Measurements from ENCODE around the gene LFNG.
A peak's percentile ranks its signal among the peaks of the same experiment; 100 is the strongest.

Gene LFNG

DNA sequence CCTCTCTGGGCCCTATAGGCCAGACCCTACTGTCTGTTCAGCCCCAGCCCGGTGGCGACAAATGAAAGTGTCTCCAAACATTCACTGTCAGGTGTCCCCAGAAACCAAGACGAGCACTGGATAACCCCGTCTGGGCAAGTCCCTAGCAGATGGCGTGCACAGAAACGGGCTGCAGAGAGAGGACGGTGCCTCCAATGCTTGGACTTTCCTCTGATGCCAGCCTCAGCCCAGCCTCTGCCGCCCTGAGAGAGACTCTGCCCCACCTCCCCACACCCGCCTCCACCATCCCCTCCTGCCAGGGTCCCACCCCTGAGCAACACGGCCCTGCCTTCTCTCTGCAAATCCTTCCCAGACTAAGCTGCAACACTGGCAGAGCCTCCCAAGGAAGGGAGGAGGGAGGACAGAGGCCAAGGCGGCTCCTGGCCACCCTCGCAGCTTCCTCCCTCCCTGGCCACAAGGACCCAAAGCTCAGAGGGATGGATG is 7.4 kb upstream of the LFNG start:
- no peak for TF ChIP-seq POLR2A (IDR thresholded peaks at IDR 0.05; ENCODE audit: low read depth, low read length)
- DNase-seq (ENCODE audit: insufficient read length, low spot score) (peak; percentile 88), FAIRE-seq (no peak)

DNA sequence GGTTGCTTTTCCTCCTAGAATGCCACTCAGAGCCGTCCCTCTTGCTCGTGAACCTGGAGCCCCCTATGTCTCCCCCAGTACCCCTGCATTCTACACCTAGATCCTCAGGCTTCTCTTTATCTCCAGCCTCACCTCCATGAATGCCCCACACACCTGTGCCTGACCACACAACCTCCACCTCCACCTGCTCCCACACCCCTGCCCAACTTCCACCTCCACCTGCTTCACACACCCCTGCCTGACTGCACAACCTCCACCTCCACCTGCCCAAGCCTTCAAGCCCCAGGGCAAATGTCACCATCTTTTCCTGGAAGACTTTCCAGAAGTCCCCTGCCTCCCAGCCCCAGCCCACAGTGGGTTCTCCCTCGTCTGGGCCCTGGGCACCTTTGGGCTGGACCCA is 6.9 kb upstream of the LFNG start:
- no peak for TF ChIP-seq POLR2A (IDR thresholded peaks at IDR 0.05; ENCODE audit: low read depth, low read length)
- FAIRE-seq (no peak), DNase-seq (ENCODE audit: insufficient read length, low spot score) (no peak)

DNA sequence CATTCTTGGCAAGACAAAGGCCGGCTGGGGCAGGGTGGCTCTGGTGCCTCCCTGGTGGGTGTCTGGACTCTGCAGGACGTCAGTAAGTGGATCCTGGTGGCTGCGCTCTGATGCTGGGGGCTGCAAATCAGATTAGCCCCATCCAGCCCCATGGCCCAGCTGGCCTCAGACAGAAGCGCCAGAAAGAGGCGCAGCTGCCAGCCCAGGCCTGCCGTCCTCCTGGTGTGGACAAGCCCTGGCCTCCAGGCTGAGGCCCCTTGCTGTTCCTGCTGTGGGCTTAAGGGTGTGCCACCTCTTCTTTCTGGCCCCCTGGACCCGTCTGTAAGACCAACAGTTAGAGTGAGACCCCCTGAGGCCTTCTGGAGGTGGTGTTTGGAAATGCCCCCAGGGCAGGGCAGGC is 5.9 kb upstream of the LFNG start:
- FAIRE-seq (no peak), DNase-seq (ENCODE audit: insufficient read length, low spot score) (no peak)
- TF ChIP-seq POLR2A (IDR thresholded peaks at IDR 0.05; ENCODE audit: low read depth, low read length), result no peak

DNA sequence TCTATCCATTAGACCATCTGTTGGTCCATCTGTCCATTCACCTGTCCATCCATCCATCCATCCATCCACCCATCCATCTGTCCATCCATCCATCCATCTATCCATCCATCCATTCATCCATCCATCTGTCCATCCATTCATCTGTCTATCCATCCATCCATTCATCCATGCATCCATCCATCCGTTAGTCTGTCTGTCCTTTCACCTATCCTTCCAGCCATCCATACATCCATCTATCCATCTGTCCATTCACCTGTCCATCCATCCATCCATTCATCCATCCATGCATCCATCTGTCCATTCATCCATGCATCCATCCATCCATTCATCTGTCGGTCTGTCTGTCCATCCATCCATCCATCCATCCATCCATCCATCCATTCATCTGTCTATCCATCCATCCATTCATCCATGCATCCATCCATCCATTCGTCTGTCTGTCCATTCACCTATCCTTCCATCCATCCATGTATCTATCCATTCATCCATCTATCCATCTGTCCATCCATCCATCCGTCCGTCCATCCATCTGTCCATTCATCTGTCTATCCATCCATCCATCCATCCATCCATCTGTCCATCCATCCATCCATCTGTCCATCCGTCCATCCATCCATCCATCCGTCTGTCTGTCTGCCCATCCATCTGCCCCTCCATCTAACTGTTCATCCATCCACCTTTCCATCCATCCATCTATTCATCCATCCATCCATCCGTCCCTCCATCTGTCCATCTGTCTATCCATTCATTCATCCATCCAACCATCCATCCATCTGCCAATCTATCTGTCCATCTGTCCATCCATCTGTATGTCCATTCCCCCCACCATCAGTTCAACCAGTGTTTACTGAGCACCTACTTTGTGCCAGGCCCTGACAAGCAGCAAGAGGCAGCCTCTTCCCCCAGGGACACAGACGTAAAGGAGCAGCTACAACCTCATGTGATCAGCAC is 4.8 kb upstream of the LFNG start:
- DNase-seq (ENCODE audit: insufficient read length, low spot score), result no peak
- no peak for FAIRE-seq
- no peak for TF ChIP-seq POLR2A (IDR thresholded peaks at IDR 0.05; ENCODE audit: low read depth, low read length)

DNA sequence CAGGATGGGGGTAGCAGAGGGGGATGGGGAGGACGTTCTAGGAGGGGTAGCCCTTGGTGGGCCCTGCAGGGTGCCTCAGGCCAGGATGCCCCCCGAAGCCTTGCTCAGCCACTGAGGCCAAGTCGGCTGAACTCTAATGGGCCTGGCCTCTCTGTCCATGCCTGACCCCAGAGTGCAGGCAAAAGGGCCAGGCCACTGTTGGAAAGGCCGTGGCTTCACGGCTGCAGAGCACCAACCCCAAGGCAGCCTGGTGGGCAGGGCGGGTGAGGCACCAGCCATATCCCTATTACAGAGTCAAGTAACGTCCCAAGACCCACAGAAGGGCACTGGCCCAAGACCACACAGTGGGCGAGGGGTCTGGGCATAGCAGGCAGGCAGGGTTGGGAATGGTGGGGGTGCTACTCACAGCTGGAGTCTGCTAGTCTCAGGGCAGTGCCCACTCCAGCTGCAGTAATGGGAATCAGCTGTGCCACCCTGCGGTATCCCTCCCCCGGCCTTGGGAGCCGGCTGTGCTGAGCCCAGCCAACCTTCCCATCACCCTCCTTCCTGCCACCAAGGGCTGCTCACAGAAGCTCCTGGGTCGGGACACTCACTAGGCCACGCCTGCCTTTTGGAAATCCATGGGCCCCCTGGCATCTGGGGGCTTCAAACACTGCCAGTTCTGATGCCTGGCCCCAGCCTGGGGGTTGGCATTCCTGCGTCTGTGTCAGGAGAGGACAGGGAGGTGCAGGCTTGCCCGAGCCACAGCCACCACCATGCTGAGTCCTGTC is 4.0 kb upstream of the LFNG start:
- DNase-seq (ENCODE audit: insufficient read length, low spot score) (no peak), FAIRE-seq (no peak)
- TF ChIP-seq POLR2A (IDR thresholded peaks at IDR 0.05; ENCODE audit: low read depth, low read length), result no peak

DNA sequence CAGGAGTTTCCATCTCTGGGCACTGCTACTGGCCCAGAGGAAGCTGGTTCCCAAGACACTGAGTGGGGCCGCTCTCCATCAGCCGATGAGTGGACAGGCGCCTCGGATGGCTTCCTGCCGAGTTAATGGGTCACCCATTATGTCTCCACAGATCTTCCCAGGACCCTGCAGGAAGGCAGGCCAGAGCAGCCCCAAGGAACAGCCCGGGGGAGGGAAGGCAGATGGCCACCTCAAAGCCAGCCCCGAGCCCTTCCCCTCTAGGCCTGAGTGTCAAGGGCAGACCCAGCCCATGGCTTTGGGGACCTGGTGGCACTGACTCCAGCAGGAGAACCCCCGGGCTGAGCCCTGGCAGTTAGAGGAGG is 3.4 kb upstream of the LFNG start:
- FAIRE-seq (no peak), DNase-seq (ENCODE audit: insufficient read length, low spot score) (no peak)
- TF ChIP-seq POLR2A (IDR thresholded peaks at IDR 0.05; ENCODE audit: low read depth, low read length), result no peak

DNA sequence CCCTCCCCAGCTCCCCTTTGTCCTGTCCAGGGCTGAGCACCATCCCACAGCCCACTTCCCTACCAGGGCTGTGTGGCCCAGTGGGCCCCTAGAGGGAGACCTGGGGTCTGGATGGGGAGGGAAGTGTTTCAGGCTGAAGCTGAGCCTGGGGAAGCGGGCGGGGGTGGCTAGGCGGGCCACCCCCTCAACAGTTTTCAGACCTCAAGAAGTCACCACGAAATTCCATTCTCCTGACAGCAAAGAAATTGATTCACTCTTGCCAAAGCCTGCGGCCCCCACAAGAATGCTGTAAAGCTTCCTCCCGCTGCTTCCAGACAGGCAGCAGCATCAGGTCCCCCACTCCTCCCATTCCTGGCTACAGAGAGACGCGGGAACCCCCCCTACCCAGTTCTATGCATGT is 2.5 kb upstream of the LFNG start:
- DNase-seq (ENCODE audit: insufficient read length, low spot score), result peak; percentile 100
- no peak for FAIRE-seq
- TF ChIP-seq POLR2A (IDR thresholded peaks at IDR 0.05; ENCODE audit: low read depth, low read length), result no peak

DNA sequence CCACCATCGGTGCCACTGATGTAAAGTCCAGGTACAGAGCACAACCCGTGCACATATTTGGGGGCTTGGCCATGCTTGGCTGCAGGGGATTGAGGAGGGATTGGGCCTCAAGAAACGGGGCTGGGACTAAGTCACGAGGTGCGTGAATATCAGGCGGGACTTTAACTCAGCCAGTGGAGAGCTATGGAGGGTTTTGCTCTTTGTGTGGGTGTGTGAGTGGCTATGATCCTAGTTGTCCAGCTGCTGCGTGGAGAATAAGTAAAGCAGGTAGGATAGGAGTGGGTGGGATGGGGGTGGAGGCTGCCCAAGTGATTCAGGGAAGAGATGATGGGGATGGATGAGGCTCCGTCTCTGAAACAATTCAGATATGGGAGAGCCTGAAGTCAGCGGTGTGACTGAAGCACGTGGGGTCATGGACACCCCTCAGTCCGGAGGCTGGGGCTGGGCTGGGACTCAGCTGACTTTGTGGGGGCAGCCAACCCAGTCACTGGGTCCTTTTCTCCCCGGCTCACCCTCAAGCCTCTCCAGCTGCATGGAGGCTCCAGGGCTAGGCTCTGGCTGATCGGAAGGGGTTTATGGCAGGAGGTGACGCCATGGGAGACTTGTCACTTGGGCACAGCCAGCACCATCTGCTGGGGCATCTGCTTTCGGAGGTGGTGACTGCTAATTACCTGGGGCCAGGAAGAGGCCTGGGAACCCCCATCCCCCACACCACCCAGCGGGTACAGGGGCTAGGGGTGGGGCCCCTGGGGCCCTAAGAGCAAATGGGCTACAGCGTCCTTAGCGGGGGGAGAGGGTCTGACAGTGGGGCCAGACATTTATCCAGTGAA is 1.7 kb upstream of the LFNG start:
- DNase-seq (ENCODE audit: insufficient read length, low spot score) (no peak), FAIRE-seq (no peak)
- no peak for TF ChIP-seq POLR2A (IDR thresholded peaks at IDR 0.05; ENCODE audit: low read depth, low read length)

DNA sequence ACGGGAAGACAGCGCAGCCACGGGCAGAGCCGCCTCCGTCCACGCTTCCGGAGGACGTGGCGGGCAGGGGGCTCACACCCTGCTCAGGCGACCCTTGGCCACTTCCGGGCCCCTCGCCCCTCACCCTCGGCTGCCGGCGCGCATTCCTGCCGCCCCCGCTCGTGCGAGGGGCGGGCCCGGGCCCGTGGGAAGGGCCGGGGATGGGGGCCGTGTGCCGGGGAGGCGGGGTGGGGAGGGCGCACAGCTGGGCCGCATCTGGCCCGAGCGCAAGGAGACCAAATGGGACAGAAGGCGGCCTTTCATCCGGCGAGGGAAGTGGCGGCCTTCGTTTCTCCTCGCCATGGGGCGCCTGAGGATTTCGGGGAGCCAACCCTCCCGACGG is 846 bp upstream of the LFNG start:
- DNase-seq (ENCODE audit: insufficient read length, low spot score) (no peak), FAIRE-seq (no peak)
- no peak for TF ChIP-seq POLR2A (IDR thresholded peaks at IDR 0.05; ENCODE audit: low read depth, low read length)

DNA sequence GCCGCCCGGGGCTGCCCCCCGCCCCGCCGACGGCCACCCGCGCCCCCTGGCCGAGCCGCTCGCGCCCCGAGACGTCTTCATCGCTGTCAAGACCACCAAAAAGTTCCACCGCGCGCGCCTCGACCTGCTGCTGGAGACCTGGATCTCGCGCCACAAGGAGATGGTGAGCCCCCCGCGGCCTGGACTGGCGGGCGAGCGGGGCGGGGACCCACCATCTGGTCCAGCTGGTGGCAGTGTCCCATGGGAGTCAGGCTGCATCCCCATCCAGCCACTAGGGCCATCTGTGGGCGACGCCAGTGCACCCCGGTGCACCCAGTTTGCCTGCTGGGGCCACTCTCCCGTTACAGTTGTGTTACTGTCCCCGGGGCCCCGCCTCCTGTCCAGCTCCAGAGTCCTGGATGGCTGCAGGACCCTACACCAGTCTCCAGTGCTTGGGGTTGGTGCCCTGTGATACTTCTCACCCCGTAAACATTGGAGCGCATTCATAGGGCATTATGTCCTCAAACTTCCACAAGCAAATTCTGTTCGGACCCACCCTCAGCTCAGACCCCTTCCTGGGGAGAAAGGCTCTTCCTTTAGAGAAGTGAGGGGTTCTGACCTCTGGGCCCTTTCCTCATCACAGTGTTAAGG is 672 bp downstream of the LFNG start:
- no peak for TF ChIP-seq POLR2A (IDR thresholded peaks at IDR 0.05; ENCODE audit: low read depth, low read length)
- FAIRE-seq (no peak), DNase-seq (ENCODE audit: insufficient read length, low spot score) (peak; percentile 96)

DNA sequence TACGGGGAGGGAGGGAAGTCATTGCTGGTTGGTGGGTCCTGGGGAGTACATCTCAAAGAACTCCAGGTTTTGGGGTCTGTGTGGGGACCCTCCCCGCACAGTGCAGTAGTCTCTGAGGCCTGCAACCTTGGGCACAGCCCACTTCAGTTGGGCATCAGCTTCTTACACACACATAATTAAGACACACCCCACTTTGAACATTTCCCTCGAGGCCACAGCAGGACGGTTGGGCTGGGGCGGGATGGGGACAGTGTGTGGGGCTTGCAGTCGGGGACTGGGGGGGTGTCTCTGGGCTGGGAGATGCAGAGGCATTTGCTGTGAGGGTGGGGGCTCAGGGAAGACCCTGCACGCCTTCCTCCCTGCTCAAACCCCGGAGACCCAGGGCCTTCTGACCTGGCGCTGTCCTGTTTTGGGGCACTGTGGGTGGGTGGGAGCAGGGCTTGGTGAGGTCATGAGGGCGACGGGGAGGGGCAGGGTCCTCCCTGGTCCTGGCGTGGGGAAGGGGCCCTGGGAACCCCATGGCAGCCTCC is 1.3 kb downstream of the LFNG start:
- peak; percentile 22; the same call in 1 of the 2 replicates for TF ChIP-seq POLR2A (IDR thresholded peaks at IDR 0.05; ENCODE audit: low read depth, low read length)
- no peak for DNase-seq (ENCODE audit: insufficient read length, low spot score)
- FAIRE-seq, result no peak

DNA sequence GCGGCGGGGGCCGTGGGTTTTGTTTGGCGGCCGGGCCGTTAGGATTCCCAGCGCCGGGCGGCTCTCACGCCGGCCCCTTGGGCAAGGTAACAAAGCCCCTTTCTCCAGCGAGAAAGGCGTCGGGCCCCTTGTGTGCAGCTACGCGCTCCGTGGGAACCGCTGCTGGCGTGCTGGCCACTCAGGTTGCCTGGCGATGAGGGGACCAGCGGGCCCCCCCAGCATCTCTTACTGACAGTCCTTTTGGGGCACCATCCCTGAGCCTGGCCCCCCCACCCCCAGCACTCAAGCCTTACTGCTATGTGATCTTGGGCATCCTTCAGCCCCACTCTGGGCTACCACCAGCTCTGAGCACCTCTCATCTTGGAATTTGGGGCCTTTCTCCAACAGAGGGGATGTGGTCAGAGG is 1.8 kb downstream of the LFNG start:
- no peak for FAIRE-seq
- TF ChIP-seq POLR2A (IDR thresholded peaks at IDR 0.05; ENCODE audit: low read depth, low read length), result no peak
- DNase-seq (ENCODE audit: insufficient read length, low spot score), result no peak

DNA sequence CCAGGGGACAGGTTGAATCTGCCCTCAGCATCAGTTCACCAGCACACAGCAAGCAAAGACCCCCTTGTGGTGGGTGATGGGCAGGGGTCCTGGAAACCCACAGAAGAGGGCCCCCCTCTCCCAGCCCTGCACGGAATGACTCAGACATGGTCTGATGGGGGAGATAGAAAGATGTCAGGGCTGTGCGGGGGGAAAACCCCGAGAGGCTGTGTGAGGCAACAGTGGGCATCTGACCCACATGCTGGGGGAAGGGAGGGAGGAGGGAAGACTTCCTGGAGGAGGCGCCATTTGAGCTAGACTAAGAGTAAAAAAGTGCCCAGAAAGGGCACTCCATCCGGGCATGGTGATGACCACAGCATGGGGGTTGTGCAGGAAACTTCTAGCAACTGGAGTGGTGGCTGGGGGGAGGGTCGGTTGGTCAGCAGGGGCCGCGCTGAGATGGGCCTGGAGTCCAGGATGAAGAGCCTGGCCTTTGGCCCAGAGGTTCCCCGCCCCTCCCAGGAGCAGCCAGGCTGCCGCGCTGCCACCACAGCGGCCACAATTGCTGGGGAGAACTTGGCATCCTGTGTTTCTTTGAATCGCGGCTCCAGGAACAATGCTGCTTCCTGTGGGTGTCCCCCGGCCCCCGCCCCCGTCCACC is 2.5 kb downstream of the LFNG start:
- FAIRE-seq, result no peak

More for the DNA sequence above, 2.5 kb downstream of the LFNG start:
- no peak for TF ChIP-seq POLR2A (IDR thresholded peaks at IDR 0.05; ENCODE audit: low read depth, low read length)
- DNase-seq (ENCODE audit: insufficient read length, low spot score), result peak; percentile 89
